ENCODE results near the gene AOPEP. TPM values are rescaled to one million over a fixed set of nuclear protein-coding genes. Genes with fewer than 3 reads are reported as not detected.

Gene AOPEP
- total and polyA plus RNA-seq, 2 of the 13 experiments (the other 11 are each of a cell fraction or from before 2014, with no cell fraction given): 22.2 to 41.6 TPM

DNA sequence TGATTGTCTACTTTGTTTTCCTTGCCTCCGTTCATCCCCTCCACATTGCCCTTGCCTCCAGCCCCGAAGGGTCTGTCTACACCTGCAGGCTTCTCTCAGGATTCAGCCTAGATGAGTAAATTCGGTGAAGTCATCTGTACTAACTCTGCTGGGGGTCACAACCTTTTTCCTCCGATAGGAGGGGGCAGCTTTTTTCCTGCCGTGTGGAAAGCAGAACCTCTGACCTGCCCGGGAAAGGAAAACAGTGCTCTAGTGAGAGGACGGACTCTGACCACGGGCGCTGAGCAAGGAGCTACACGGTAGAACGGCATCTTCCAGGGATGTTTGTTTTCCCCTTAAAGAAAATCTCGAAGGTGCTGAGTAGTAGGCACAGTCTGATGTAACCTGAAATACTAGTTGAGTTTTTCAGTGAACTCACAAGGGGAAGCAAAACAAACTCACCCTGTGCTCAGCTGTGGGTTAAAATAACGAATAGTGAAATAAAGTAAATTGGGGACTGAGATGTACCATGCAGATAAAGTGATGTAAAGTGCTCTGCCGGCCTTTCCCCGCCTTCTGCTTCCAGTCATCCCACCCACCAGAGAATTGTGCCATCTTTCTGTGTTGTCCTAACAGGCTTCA is 281.8 kb downstream of the AOPEP start (continued):
- TF ChIP-seq ZNF460 (CRISPR knock-in tag; IDR thresholded peaks at IDR 0.05; ENCODE audit: borderline replicate concordance) (peak; percentile 30; the same call in 1 of the 2 replicates), RARG (CRISPR knock-in tag; IDR thresholded peaks at IDR 0.05; ENCODE audit: low read depth) (no peak), ZNF614 (CRISPR knock-in tag; IDR thresholded peaks at IDR 0.05; ENCODE audit: borderline replicate concordance) (0 out of 2 replicates have a peak, but pooled peaks have one; percentile 44), HDAC1 (CRISPR knock-in tag; IDR thresholded peaks at IDR 0.05) (peak; percentile 80), XRCC5 (optimal IDR thresholded peaks at IDR 0.05; ENCODE audit: low read length) (peak; percentile 49), ZNF747 (CRISPR knock-in tag; IDR thresholded peaks at IDR 0.05; ENCODE audit: borderline replicate concordance) (peak; percentile 65; the same call in 1 of the 2 replicates), ADNP (CRISPR knock-in tag; IDR thresholded peaks at IDR 0.05) (no peak), ZNF350 (CRISPR knock-in tag; IDR thresholded peaks at IDR 0.05; ENCODE audit: borderline replicate concordance, low read depth) (peak; percentile 56; the same call in 1 of the 2 replicates), SCMH1 (CRISPR knock-in tag; IDR thresholded peaks at IDR 0.05; ENCODE audit: borderline replicate concordance) (no peak), SOX5 (CRISPR knock-in tag; IDR thresholded peaks at IDR 0.05; ENCODE audit: borderline replicate concordance) (peak; percentile 65), KMT2B (CRISPR knock-in tag; IDR thresholded peaks at IDR 0.05) (peak; percentile 57; the same call in 1 of the 2 replicates), MYNN (CRISPR knock-in tag; IDR thresholded peaks at IDR 0.05; ENCODE audit: low read depth) (no peak), MIXL1 (CRISPR knock-in tag; IDR thresholded peaks at IDR 0.05) (peak; percentile 69; the same call in 1 of the 2 replicates), RFXANK (CRISPR knock-in tag; IDR thresholded peaks at IDR 0.05) (no peak), MZF1 (CRISPR knock-in tag; IDR thresholded peaks at IDR 0.05; ENCODE audit: borderline replicate concordance) (no peak), NFIC (IDR thresholded peaks at IDR 0.05; ENCODE audit: low read length) (peak; percentile 31; the same call in 1 of the 2 replicates)
- TF ChIP-seq, protein P1, sequence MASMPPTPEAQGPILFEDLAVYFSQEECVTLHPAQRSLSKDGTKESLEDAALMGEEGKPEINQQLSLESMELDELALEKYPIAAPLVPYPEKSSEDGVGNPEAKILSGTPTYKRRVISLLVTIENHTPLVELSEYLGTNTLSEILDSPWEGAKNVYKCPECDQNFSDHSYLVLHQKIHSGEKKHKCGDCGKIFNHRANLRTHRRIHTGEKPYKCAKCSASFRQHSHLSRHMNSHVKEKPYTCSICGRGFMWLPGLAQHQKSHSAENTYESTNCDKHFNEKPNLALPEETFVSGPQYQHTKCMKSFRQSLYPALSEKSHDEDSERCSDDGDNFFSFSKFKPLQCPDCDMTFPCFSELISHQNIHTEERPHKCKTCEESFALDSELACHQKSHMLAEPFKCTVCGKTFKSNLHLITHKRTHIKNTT (CRISPR knock-in tag; IDR thresholded peaks at IDR 0.05): no peak
- TF ChIP-seq, protein P2, sequence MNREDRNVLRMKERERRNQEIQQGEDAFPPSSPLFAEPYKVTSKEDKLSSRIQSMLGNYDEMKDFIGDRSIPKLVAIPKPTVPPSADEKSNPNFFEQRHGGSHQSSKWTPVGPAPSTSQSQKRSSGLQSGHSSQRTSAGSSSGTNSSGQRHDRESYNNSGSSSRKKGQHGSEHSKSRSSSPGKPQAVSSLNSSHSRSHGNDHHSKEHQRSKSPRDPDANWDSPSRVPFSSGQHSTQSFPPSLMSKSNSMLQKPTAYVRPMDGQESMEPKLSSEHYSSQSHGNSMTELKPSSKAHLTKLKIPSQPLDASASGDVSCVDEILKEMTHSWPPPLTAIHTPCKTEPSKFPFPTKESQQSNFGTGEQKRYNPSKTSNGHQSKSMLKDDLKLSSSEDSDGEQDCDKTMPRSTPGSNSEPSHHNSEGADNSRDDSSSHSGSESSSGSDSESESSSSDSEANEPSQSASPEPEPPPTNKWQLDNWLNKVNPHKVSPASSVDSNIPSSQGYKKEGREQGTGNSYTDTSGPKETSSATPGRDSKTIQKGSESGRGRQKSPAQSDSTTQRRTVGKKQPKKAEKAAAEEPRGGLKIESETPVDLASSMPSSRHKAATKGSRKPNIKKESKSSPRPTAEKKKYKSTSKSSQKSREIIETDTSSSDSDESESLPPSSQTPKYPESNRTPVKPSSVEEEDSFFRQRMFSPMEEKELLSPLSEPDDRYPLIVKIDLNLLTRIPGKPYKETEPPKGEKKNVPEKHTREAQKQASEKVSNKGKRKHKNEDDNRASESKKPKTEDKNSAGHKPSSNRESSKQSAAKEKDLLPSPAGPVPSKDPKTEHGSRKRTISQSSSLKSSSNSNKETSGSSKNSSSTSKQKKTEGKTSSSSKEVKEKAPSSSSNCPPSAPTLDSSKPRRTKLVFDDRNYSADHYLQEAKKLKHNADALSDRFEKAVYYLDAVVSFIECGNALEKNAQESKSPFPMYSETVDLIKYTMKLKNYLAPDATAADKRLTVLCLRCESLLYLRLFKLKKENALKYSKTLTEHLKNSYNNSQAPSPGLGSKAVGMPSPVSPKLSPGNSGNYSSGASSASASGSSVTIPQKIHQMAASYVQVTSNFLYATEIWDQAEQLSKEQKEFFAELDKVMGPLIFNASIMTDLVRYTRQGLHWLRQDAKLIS (CRISPR knock-in tag; IDR thresholded peaks at IDR 0.05): no peak
- TF ChIP-seq, protein P3, sequence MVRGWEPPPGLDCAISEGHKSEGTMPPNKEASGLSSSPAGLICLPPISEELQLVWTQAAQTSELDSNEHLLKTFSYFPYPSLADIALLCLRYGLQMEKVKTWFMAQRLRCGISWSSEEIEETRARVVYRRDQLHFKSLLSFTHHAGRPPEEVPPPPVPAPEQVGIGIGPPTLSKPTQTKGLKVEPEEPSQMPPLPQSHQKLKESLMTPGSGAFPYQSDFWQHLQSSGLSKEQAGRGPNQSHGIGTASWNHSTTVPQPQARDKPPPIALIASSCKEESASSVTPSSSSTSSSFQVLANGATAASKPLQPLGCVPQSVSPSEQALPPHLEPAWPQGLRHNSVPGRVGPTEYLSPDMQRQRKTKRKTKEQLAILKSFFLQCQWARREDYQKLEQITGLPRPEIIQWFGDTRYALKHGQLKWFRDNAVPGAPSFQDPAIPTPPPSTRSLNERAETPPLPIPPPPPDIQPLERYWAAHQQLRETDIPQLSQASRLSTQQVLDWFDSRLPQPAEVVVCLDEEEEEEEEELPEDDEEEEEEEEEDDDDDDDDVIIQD (CRISPR knock-in tag; IDR thresholded peaks at IDR 0.05; ENCODE audit: low read depth): peak; percentile 84; the same call in 1 of the 2 replicates
- TF ChIP-seq, protein P4, sequence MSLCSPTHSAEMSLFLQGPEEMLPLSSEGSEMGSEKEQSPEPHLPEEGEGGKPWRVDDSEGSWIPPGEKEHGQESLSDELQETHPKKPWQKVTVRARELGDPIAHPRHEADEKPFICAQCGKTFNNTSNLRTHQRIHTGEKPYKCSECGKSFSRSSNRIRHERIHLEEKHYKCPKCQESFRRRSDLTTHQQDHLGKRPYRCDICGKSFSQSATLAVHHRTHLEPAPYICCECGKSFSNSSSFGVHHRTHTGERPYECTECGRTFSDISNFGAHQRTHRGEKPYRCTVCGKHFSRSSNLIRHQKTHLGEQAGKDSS (CRISPR knock-in tag; IDR thresholded peaks at IDR 0.05; ENCODE audit: borderline replicate concordance, low read depth): peak; percentile 81; the same call in 1 of the 2 replicates
- TF ChIP-seq, protein P5, sequence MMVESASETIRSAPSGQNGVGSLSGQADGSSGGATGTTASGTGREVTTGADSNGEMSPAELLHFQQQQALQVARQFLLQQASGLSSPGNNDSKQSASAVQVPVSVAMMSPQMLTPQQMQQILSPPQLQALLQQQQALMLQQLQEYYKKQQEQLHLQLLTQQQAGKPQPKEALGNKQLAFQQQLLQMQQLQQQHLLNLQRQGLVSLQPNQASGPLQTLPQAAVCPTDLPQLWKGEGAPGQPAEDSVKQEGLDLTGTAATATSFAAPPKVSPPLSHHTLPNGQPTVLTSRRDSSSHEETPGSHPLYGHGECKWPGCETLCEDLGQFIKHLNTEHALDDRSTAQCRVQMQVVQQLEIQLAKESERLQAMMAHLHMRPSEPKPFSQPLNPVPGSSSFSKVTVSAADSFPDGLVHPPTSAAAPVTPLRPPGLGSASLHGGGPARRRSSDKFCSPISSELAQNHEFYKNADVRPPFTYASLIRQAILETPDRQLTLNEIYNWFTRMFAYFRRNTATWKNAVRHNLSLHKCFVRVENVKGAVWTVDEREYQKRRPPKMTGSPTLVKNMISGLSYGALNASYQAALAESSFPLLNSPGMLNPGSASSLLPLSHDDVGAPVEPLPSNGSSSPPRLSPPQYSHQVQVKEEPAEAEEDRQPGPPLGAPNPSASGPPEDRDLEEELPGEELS (CRISPR knock-in tag; IDR thresholded peaks at IDR 0.05): peak; percentile 69
